Vein endothelial cell (primary cell): ENCODE data around the gene ANKDD1A. TPM values are rescaled to one million over a fixed set of nuclear protein-coding genes. Genes with fewer than 3 reads are reported as not detected.

Source experiments
- total RNA-seq: library from RNA; depleted of rRNA; stranded (reverse); fragments of >200 nt; gene quantifications from 2 replicates; pipeline ENCODE4 v1.2.3, GENCODE V29; 2012

ANKDD1A gene
- total RNA-seq = 2.5 and 2.6 TPM in 2 replicates

GRCh38 chr15:64911311-64912186 is at the start of gene ANKDD1A:
Gene ANKDD1A (plus strand): TSS chr15:64911902. CDS start chr15:64911931, 29 bp downstream.

GRCh38 chr15:64989416-64990167 is 77.9 kb downstream of the ANKDD1A start, which contains the start of gene SPG21:
Gene SPG21 (minus strand): TSS chr15:64989914. CDS start chr15:64983569, 6,345 bp downstream.

Other genes with a start within 250 kb of the ANKDD1A start
- under 0.01 TPM in 1 of 2 replicates, not detected in the other for gene RBPMS2, start 136.3 kb upstream of the ANKDD1A start, total RNA-seq
- 8.5 and 8.8 TPM in 2 replicates for gene PIF1, start 86.3 kb upstream of the ANKDD1A start, total RNA-seq
- gene PLEKHO2, start 70.0 kb upstream of the ANKDD1A start, total RNA-seq = 40.5 and 43.7 TPM in 2 replicates
- gene SPG21, start 78.0 kb downstream of the ANKDD1A start, total RNA-seq = 65.7 and 86.9 TPM in 2 replicates
- gene MTFMT, start 117.7 kb downstream of the ANKDD1A start, total RNA-seq = 13.1 and 22.4 TPM in 2 replicates
- not detected in 2 replicates for gene SLC51B, start 133.5 kb downstream of the ANKDD1A start, total RNA-seq
- gene RASL12, start 156.1 kb downstream of the ANKDD1A start, total RNA-seq = not detected in 2 replicates
- not detected in 2 replicates for gene KBTBD13, start 164.8 kb downstream of the ANKDD1A start, total RNA-seq
- 1.6 and 3.7 TPM in 2 replicates for gene UBAP1L, start 203.3 kb downstream of the ANKDD1A start, total RNA-seq
- gene PDCD7, start 221.9 kb downstream of the ANKDD1A start, total RNA-seq = 16.3 and 23.4 TPM in 2 replicates